NCI-H446 (cell line): ENCODE results near the gene ZBTB12.
"Not testable (repeated sequence)": the region's sequence is repeated elsewhere in the genome, so short reads cannot be mapped to it uniquely, and the experiment has no call there.

Source experiments
- DNase-seq, 2 experiments: peaks; one replicate each; lab custom pipeline; 2025; lab: John Stamatoyannopoulos, UW

Gene ZBTB12

GRCh38 chr6:31874836-31875572, 26.9 kb downstream of the ZBTB12 start:
- no peak for DNase-seq

GRCh38 chr6:31874084-31874670, 27.7 kb downstream of the ZBTB12 start:
- DNase-seq, result no peak

- no peak for DNase-seq
These were observed 30.7 kb downstream of the ZBTB12 start for GRCh38 chr6:31871046-31871659.

- DNase-seq, result no peak
These were observed 31.4 kb downstream of the ZBTB12 start for GRCh38 chr6:31870385-31870921.

- no peak for DNase-seq
These were observed 32.5 kb downstream of the ZBTB12 start for GRCh38 chr6:31869343-31869742.

- not testable (repeated sequence) for DNase-seq
These were observed 33.3 kb downstream of the ZBTB12 start for GRCh38 chr6:31868658-31868971.

- no peak for DNase-seq
These were observed 36.4 kb downstream of the ZBTB12 start for GRCh38 chr6:31865205-31866118.

- no peak for DNase-seq
These were observed 37.1 kb downstream of the ZBTB12 start for GRCh38 chr6:31864818-31865204.

- not testable (repeated sequence) for DNase-seq
These were observed 37.7 kb downstream of the ZBTB12 start for GRCh38 chr6:31864123-31864562.

- DNase-seq, result peak; percentile 98 to 100
These were observed 39.3 kb downstream of the ZBTB12 start, which contains the start of gene NEU1 for GRCh38 chr6:31862344-31863235. Gene NEU1, minus strand, starts transcription at chr6:31862821. Its CDS starts 45 bp downstream, at chr6:31862776.

GRCh38 chr6:31861919-31862343, 40.0 kb downstream of the ZBTB12 start:
- no peak for DNase-seq

GRCh38 chr6:31861150-31861549, 40.7 kb downstream of the ZBTB12 start:
- no peak for DNase-seq

- DNase-seq, result no peak
These were observed 41.5 kb downstream of the ZBTB12 start for GRCh38 chr6:31860349-31860748.

- no peak for DNase-seq
These were observed 42.0 kb downstream of the ZBTB12 start for GRCh38 chr6:31859923-31860322.

- no peak for DNase-seq
These were observed 43.2 kb downstream of the ZBTB12 start for GRCh38 chr6:31858707-31859106.

GRCh38 chr6:31857774-31858173, 44.1 kb downstream of the ZBTB12 start:
- DNase-seq, result not testable (repeated sequence)

- DNase-seq, result not testable (repeated sequence)
These were observed 49.7 kb downstream of the ZBTB12 start for GRCh38 chr6:31851980-31852718.

- no peak for DNase-seq
These were observed 50.4 kb downstream of the ZBTB12 start for GRCh38 chr6:31851485-31851832.

- DNase-seq, result no peak
These were observed 51.0 kb downstream of the ZBTB12 start for GRCh38 chr6:31850765-31851484.
